Endometrial microvascular endothelial cells (primary cell): ENCODE results near the gene IFNA1. TPM values are rescaled to one million over a fixed set of nuclear protein-coding genes. Genes with fewer than 3 reads are reported as not detected.

ENCODE experiments used
- in situ Hi-C: cut with HindIII; loops from 2 replicates; pipeline ENCODE4 v1.10.0; 2017; ENCODE audit warnings: low sequenced_read_pairs, low pct_unique_long_range_greater_than_20kb; ENCODE audit errors: inconsistent ontology term
- total RNA-seq: library from RNA; depleted of rRNA; stranded (reverse); fragments of >200 nt; gene quantifications from one replicate; pipeline ENCODE4 v1.2.3, GENCODE V29; 2015; ENCODE audit errors: inconsistent ontology term

IFNA1 gene
- not detected for total RNA-seq

- in situ Hi-C loops, result no loop called here
These were observed at the start of gene IFNA1 for GRCh38 chr9:21440139-21440538. TSS of gene IFNA1 (plus strand) at chr9:21440439. CDS start at chr9:21440508, 69 bp downstream.

GRCh38 chr9:21392270-21392669 is 48.0 kb upstream of the IFNA1 start:
- in situ Hi-C loops, result no loop called here

GRCh38 chr9:21395778-21396717 is 44.2 kb upstream of the IFNA1 start:
- in situ Hi-C loops, result no loop called here

- in situ Hi-C loops, result no loop called here
These were observed 41.2 kb upstream of the IFNA1 start for GRCh38 chr9:21398955-21399489.

- in situ Hi-C loops, result no loop called here
These were observed 40.3 kb upstream of the IFNA1 start for GRCh38 chr9:21399956-21400355.

- in situ Hi-C loops, result no loop called here
These were observed 37.6 kb upstream of the IFNA1 start for GRCh38 chr9:21402386-21403251.

- in situ Hi-C loops, result no loop called here
These were observed 36.1 kb upstream of the IFNA1 start for GRCh38 chr9:21404146-21404545.

- in situ Hi-C loops, result no loop called here
These were observed 31.4 kb upstream of the IFNA1 start, which contains the start of gene IFNA8 for GRCh38 chr9:21408817-21409216. TSS of gene IFNA8 (plus strand) at chr9:21409117. CDS start at chr9:21409177, 60 bp downstream.

- in situ Hi-C loops, result no loop called here
These were observed 28.1 kb upstream of the IFNA1 start for GRCh38 chr9:21412107-21412506.

- in situ Hi-C loops, result no loop called here
These were observed 27.1 kb upstream of the IFNA1 start for GRCh38 chr9:21413151-21413550.

- in situ Hi-C loops, result no loop called here
These were observed 26.6 kb upstream of the IFNA1 start for GRCh38 chr9:21413624-21414023.

- in situ Hi-C loops, result no loop called here
These were observed 25.9 kb upstream of the IFNA1 start for GRCh38 chr9:21414220-21414940.

GRCh38 chr9:21415493-21416267 is 24.6 kb upstream of the IFNA1 start:
- in situ Hi-C loops, result no loop called here

GRCh38 chr9:21428235-21428634 is 12.0 kb upstream of the IFNA1 start:
- in situ Hi-C loops, result no loop called here

GRCh38 chr9:21429191-21429590 is 11.0 kb upstream of the IFNA1 start:
- in situ Hi-C loops, result no loop called here

GRCh38 chr9:21432672-21433425 is 7.4 kb upstream of the IFNA1 start:
- in situ Hi-C loops, result no loop called here

- in situ Hi-C loops, result no loop called here
These were observed 5.8 kb upstream of the IFNA1 start for GRCh38 chr9:21434202-21435014.
